HepG2 (cell line): ENCODE results near the gene ANKS1B.

Experiments
- CEBPB ChIP-seq: IDR thresholded peaks from 2 replicates; pipeline ENCODE4 v1.6.1; 2011; ENCODE audit warnings: low read depth, low read length, improper control_type of control experiment, borderline replicate concordance
- CEBPG ChIP-seq: IDR thresholded peaks from 2 replicates; pipeline ENCODE4 v1.6.1; 2016
- CTCF ChIP-seq: sonication (generic); formaldehyde crosslinking; IDR thresholded peaks from 2 replicates; pipeline ENCODE4 v1.5.0; 2020; ENCODE audit warnings: mild to moderate bottlenecking, missing genetic modification reagents, moderate library complexity
- POLR2A ChIP-seq, 2 experiments: IDR thresholded peaks; 2 replicates each; pipeline ENCODE4 v1.6.1; 2011; ENCODE audit warnings: low read depth in 2 of 2, low read length in 2 of 2, mild to moderate bottlenecking in 1 of 2, moderate library complexity in 1 of 2; ENCODE audit not compliant: insufficient read depth in 1 of 2
- ZBTB7A ChIP-seq: sonication (generic); formaldehyde crosslinking; IDR thresholded peaks from 2 replicates; pipeline ENCODE4 v1.8.0; 2022; ENCODE audit warnings: mild to moderate bottlenecking, missing genetic modification reagents
- ZNF260 ChIP-seq: sonication (generic); formaldehyde crosslinking; IDR thresholded peaks from 2 replicates; pipeline ENCODE4 v1.4.0; 2020; ENCODE audit warnings: missing genetic modification reagents, low read depth, mild to moderate bottlenecking, borderline replicate concordance
- TF ChIP-seq, protein P1 (sequence below): IDR thresholded peaks from 2 replicates; pipeline ENCODE4 v1.6.1; 2012; ENCODE audit warnings: inconsistent platforms

- TF ChIP-seq, protein P1, sequence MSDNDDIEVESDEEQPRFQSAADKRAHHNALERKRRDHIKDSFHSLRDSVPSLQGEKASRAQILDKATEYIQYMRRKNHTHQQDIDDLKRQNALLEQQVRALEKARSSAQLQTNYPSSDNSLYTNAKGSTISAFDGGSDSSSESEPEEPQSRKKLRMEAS: no peak
- TF ChIP-seq CEBPG (no peak), ZNF260 (CRISPR knock-in tag) (no peak), CEBPB (no peak), POLR2A (IDR thresholded peaks at IDR 0.05; ENCODE audit: insufficient read depth in 1 of 2, low read depth in 2 of 2, low read length in 2 of 2) (no peak), CTCF (CRISPR knock-in tag) (no peak), ZBTB7A (CRISPR knock-in tag) (no peak)
Measured at GRCh38 chr12:98861251-98861650, 1123.5 kb downstream of the ANKS1B start.
